HepG2 (cell line): ENCODE results near the gene NOXO1. TPM values are rescaled to one million over a fixed set of nuclear protein-coding genes. Genes with fewer than 3 reads are reported as not detected.

Experiments used
- ATAC-seq: fragments of 200-7000 bp; cut with Tn5 transposase; 3 replicates; pipeline ENCODE4 v1.9.1; 2020; ENCODE audit warnings: mild to moderate bottlenecking, moderate library complexity
- BruUV-seq: library from RNA; stranded (reverse); fragments of 400-500 nt; replicated peaks from 2 replicates; lab custom pipeline; 2021; lab: Mats Ljungman, UMichigan
- CTCF ChIA-PET: fragments of 300-600 bp; formaldehyde crosslinking; extraction: SDS; loops from one replicate; lab custom pipeline; 2021; ENCODE audit warnings: low total read pairs, inconsistent platforms, low intra/inter-chr PET ratio; lab: Yijun Ruan, JAX
- POLR2A ChIA-PET: fragments of 350-600 bp; sonication (Branson Sonifier 250); formaldehyde crosslinking; loops from one replicate; lab custom pipeline; 2020; ENCODE audit warnings: antibody characterized with exemption, inconsistent platforms; lab: Yijun Ruan, JAX
- DNase-seq: peaks from one replicate; pipeline ENCODE4 v3.0.0-alpha.2; 2015; ENCODE audit warnings: low spot score
- FAIRE-seq: peaks from 3 replicates; lab custom pipeline; 2011; peaks lifted over from hg19 to GRCh38; lab: Jason Lieb, UNC
- H2AFZ ChIP-seq: one replicate; pipeline ENCODE4 v1.6.1; 2011; ENCODE audit warnings: low read length, inconsistent platforms
- H3K27ac ChIP-seq: fragments of 300-600 bp; 3 replicates; pipeline ENCODE4 v1.8.0; 2011; ENCODE audit warnings: mixed run types, mild to moderate bottlenecking, mixed read lengths, low read length, inconsistent platforms; ENCODE audit not compliant: insufficient read depth; ENCODE audit errors: extremely low read length
- H3K27me3 ChIP-seq, 2 experiments: fragments of 200-600 bp in 1 of 2; 2 replicates in 1 of 2; 3 replicates in 1 of 2; pipeline versions ENCODE4 v1.6.0 to v1.8.0; 2011; ENCODE audit warnings: low read length in 2 of 2, mild to moderate bottlenecking in 2 of 2, moderate library complexity in 2 of 2, inconsistent platforms in 1 of 2; ENCODE audit not compliant: insufficient read depth in 2 of 2, control insufficient read depth in 1 of 2
- H3K36me3 ChIP-seq, 2 experiments: fragments of 200-600 bp in 1 of 2; replicated peaks in 1 of 2; 2 replicates in 1 of 2; 3 replicates in 1 of 2; pipeline versions ENCODE4 v1.5.1 to v1.8.0; 2011; ENCODE audit warnings: low read length in 2 of 2, inconsistent platforms in 1 of 2; ENCODE audit not compliant: insufficient read depth in 2 of 2, control insufficient read depth in 1 of 2
- H3K4me1 ChIP-seq: 2 replicates; pipeline ENCODE4 v1.5.1; 2012; ENCODE audit warnings: low read length, inconsistent platforms; ENCODE audit not compliant: insufficient read depth
- H3K4me2 ChIP-seq: 2 replicates; pipeline ENCODE4 v1.6.0; 2011; ENCODE audit warnings: low read depth, low read length, inconsistent platforms
- H3K4me3 ChIP-seq, 3 experiments: fragments of 200-600 bp in 1 of 3; sonication (generic), shearing (Covaris generic) in 1 of 3; replicated peaks in 1 of 3; 2 replicates each; pipeline ENCODE4 v1.5.1; 2011 to 2016; ENCODE audit warnings: low read length in 3 of 3, inconsistent platforms in 2 of 3, low read depth in 2 of 3, mild to moderate bottlenecking in 2 of 3, control low read depth in 1 of 3, mixed read lengths in 1 of 3; ENCODE audit not compliant: insufficient read depth in 1 of 3
- H3K79me2 ChIP-seq: one replicate; pipeline ENCODE4 v1.6.1; 2011; ENCODE audit warnings: low read length, inconsistent platforms; ENCODE audit not compliant: insufficient read depth
- H3K9ac ChIP-seq: 2 replicates; pipeline ENCODE4 v1.6.0; 2011; ENCODE audit warnings: mild to moderate bottlenecking, low read depth, low read length, inconsistent platforms; ENCODE audit not compliant: insufficient read depth
- H3K9me3 ChIP-seq: 2 replicates; pipeline ENCODE4 v1.5.1; 2012; ENCODE audit warnings: mild to moderate bottlenecking, low read length
- H4K20me1 ChIP-seq: 2 replicates; pipeline ENCODE4 v1.6.0; 2011; ENCODE audit warnings: inconsistent platforms, mild to moderate bottlenecking, low read length, moderate library complexity; ENCODE audit not compliant: insufficient read depth
- GATAD1 ChIP-seq: IDR thresholded peaks from 2 replicates; pipeline ENCODE4 v1.6.1; 2016; ENCODE audit warnings: missing genetic modification reagents, missing compliant biosample characterization
- HNRNPUL1 ChIP-seq: fragments of 200-400 bp; formaldehyde crosslinking; IDR thresholded peaks from 2 replicates; pipeline ENCODE4 v1.6.1; 2017; ENCODE audit warnings: low read depth, mild to moderate bottlenecking, low read length, moderate library complexity
- POLR2A ChIP-seq, 2 experiments: IDR thresholded peaks; 2 replicates each; pipeline ENCODE4 v1.6.1; 2011; ENCODE audit warnings: low read depth in 2 of 2, low read length in 2 of 2, mild to moderate bottlenecking in 1 of 2, moderate library complexity in 1 of 2; ENCODE audit not compliant: insufficient read depth in 1 of 2
- RORA ChIP-seq: sonication (generic); formaldehyde crosslinking; IDR thresholded peaks from 2 replicates; pipeline ENCODE4 v1.5.0; 2020; ENCODE audit warnings: mild to moderate bottlenecking, missing genetic modification reagents, moderate library complexity
- WGBS: methylation state at CpG from one replicate; pipeline ENCODE4 v1.1.6; 2017; ENCODE audit warnings: low lambda C conversion rate; 5-methylcytosine and 5-hydroxymethylcytosine counted together
- in situ Hi-C: cut with HindIII; loops from 2 replicates; pipeline ENCODE4 v1.10.0; 2017; ENCODE audit warnings: low pct_unique_long_range_greater_than_20kb; ENCODE audit not compliant: extremely low pct_ligation_motif_present
- intact Hi-C: fragments of 100-400 bp; cut with micrococcal nuclease; formaldehyde crosslinking; loops from one replicate; pipeline ENCODE4 v1.10.0; 2022; ENCODE audit not compliant: unreplicated experiment
- polyA plus RNA-seq, 8 experiments: library from polyadenylated mRNA; depleted of rRNA in 3 of 8; stranded (reverse) in 7 of 8; unstranded in 1 of 8; fragments of >200 nt; fragmentation: Illumina TruSeq in 4 of 8; extraction: Trizol in 4 of 8; gene quantifications; 2 replicates each; pipeline versions ENCODE4 v1.2.1 to v1.2.3, GENCODE V29; 2011 to 2016; ENCODE audit warnings: low read depth in 4 of 8, missing spikeins in 1 of 8, mixed read lengths in 1 of 8; ENCODE audit not compliant: insufficient read depth in 1 of 8
- total RNA-seq, 5 experiments: library from RNA; depleted of rRNA; stranded (reverse); fragments of >200 nt; fragmentation: Illumina TruSeq; extraction: Trizol; gene quantifications; 2 replicates each; pipeline ENCODE4 v1.2.3, GENCODE V29; 2016; ENCODE audit warnings: low read depth in 1 of 5
- TF ChIP-seq, protein P1 (sequence below): sonication (generic); formaldehyde crosslinking; IDR thresholded peaks from 2 replicates; pipeline ENCODE4 v1.5.1; 2020; ENCODE audit warnings: mild to moderate bottlenecking, missing genetic modification reagents
- TF ChIP-seq, protein P2 (sequence below): sonication (generic); formaldehyde crosslinking; IDR thresholded peaks from 2 replicates; pipeline ENCODE4 v1.4.0; 2020; ENCODE audit warnings: mild to moderate bottlenecking, missing genetic modification reagents
- TF ChIP-seq, protein P3 (sequence below): sonication (generic); formaldehyde crosslinking; IDR thresholded peaks from 2 replicates; pipeline ENCODE4 v1.5.0; 2020; ENCODE audit warnings: mild to moderate bottlenecking, missing genetic modification reagents, borderline replicate concordance
- TF ChIP-seq, protein P4 (sequence below): sonication (generic); formaldehyde crosslinking; IDR thresholded peaks from 2 replicates; pipeline ENCODE4 v1.5.0; 2020; ENCODE audit warnings: missing genetic modification reagents

The NOXO1 gene
- total and polyA plus RNA-seq, 2 of the 13 experiments (the other 11 are each of a cell fraction or from before 2014, with no cell fraction given): 0.69 to 1.4 TPM

DNA sequence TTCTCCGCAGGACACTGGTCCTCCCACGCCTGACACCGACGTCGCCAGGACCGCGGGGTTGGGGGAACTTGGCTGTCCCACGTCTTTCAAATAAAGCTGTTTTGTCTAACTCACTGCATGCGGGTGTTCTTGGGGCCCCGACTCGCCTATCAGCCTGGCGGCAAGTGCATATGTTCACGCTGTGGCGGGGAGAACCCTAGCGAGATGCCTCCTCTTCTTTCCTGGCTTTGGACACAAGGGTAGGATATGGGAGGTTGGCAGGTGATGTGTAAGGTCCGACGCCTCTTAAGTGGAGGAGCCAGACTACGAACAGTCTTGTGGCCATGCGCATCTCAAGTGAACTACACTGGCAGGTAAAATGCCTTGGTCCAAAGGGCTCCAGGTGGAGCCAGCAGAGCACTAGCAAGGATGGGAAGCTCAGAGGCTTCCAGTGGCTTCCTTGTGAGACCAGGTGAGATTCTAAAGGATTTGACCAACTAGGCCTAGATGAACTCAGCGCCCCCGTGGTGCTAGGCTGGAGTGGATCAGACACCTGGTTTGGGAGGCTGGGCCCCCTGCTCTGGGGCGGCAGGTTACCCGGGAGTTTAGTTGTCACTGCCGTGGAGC is 15.8 kb downstream of the NOXO1 start:
- Histone ChIP-seq H3K9me3 (no peaks in the 10 kb centered on the region), H3K36me3 (peaks cover 3 to 19% of the 10 kb centered on the region in 2 experiments; a peak in 3 of 5 replicates), H3K4me3 (peak overlapping the region; percentile 84 to 94 (median 92)), H2AFZ (no peak overlapping the region), H3K4me1 (peaks cover 41% of the 10 kb centered on the region), H3K4me2 (peak overlapping the region; percentile 100), H3K27me3 (no peaks in the 10 kb centered on the region; a peak in 1 of 5 replicates), H3K9ac (peak overlapping the region; percentile 96), H3K79me2 (peaks cover 33% of the 10 kb centered on the region), H3K27ac (peak overlapping the region; percentile 73), H4K20me1 (peaks cover 34% of the 10 kb centered on the region)
- POLR2A ChIA-PET: interaction anchor here (0.8 to 3.1 kb wide), 46 partner anchors 8 to 536 kb away, joined by 3 to 131 read pairs (median 7); partner anchors contain the start of genes ECI1, EME2, FAHD1 and GFER
- CTCF ChIA-PET: no interaction called here
- FAIRE-seq (no peak), ATAC-seq (no peak), DNase-seq (no peak)
- intact Hi-C loops (no loop called here), in situ Hi-C loops (no loop called here)
- BruUV-seq: TSS peak; percentile 84
- WGBS: 2% methylated on average over 13 of the region's 24 CpGs
- TF ChIP-seq RORA (no peak), HNRNPUL1 (no peak), POLR2A (IDR thresholded peaks at IDR 0.05; ENCODE audit: insufficient read depth in 1 of 2, low read depth in 2 of 2, low read length in 2 of 2) (peak in 1 of 2 experiments; percentile 18; a peak in 2 of 4 replicates), GATAD1 (CRISPR knock-in tag) (no peak)
- TF ChIP-seq, protein P1, sequence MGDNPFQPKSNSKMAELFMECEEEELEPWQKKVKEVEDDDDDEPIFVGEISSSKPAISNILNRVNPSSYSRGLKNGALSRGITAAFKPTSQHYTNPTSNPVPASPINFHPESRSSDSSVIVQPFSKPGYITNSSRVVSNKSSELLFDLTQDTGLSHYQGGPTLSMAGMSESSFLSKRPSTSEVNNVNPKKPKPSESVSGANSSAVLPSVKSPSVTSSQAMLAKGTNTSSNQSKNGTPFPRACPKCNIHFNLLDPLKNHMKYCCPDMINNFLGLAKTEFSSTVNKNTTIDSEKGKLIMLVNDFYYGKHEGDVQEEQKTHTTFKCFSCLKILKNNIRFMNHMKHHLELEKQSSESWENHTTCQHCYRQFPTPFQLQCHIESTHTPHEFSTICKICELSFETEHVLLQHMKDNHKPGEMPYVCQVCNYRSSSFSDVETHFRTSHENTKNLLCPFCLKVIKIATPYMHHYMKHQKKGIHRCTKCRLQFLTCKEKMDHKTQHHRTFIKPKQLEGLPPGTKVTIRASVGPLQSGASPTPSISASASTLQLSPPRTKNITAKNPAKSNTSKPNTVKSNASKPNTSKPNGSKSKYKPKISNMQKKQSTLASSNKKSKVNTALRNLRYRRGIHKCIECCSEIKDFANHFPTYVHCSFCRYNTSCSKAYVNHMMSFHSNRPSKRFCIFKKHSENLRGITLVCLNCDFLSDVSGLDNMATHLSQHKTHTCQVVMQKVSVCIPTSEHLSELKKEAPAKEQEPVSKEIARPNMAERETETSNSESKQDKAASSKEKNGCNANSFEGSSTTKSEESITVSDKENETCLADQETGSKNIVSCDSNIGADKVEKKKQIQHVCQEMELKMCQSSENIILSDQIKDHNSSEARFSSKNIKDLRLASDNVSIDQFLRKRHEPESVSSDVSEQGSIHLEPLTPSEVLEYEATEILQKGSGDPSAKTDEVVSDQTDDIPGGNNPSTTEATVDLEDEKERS (CRISPR knock-in tag): no peak
- TF ChIP-seq, protein P2, sequence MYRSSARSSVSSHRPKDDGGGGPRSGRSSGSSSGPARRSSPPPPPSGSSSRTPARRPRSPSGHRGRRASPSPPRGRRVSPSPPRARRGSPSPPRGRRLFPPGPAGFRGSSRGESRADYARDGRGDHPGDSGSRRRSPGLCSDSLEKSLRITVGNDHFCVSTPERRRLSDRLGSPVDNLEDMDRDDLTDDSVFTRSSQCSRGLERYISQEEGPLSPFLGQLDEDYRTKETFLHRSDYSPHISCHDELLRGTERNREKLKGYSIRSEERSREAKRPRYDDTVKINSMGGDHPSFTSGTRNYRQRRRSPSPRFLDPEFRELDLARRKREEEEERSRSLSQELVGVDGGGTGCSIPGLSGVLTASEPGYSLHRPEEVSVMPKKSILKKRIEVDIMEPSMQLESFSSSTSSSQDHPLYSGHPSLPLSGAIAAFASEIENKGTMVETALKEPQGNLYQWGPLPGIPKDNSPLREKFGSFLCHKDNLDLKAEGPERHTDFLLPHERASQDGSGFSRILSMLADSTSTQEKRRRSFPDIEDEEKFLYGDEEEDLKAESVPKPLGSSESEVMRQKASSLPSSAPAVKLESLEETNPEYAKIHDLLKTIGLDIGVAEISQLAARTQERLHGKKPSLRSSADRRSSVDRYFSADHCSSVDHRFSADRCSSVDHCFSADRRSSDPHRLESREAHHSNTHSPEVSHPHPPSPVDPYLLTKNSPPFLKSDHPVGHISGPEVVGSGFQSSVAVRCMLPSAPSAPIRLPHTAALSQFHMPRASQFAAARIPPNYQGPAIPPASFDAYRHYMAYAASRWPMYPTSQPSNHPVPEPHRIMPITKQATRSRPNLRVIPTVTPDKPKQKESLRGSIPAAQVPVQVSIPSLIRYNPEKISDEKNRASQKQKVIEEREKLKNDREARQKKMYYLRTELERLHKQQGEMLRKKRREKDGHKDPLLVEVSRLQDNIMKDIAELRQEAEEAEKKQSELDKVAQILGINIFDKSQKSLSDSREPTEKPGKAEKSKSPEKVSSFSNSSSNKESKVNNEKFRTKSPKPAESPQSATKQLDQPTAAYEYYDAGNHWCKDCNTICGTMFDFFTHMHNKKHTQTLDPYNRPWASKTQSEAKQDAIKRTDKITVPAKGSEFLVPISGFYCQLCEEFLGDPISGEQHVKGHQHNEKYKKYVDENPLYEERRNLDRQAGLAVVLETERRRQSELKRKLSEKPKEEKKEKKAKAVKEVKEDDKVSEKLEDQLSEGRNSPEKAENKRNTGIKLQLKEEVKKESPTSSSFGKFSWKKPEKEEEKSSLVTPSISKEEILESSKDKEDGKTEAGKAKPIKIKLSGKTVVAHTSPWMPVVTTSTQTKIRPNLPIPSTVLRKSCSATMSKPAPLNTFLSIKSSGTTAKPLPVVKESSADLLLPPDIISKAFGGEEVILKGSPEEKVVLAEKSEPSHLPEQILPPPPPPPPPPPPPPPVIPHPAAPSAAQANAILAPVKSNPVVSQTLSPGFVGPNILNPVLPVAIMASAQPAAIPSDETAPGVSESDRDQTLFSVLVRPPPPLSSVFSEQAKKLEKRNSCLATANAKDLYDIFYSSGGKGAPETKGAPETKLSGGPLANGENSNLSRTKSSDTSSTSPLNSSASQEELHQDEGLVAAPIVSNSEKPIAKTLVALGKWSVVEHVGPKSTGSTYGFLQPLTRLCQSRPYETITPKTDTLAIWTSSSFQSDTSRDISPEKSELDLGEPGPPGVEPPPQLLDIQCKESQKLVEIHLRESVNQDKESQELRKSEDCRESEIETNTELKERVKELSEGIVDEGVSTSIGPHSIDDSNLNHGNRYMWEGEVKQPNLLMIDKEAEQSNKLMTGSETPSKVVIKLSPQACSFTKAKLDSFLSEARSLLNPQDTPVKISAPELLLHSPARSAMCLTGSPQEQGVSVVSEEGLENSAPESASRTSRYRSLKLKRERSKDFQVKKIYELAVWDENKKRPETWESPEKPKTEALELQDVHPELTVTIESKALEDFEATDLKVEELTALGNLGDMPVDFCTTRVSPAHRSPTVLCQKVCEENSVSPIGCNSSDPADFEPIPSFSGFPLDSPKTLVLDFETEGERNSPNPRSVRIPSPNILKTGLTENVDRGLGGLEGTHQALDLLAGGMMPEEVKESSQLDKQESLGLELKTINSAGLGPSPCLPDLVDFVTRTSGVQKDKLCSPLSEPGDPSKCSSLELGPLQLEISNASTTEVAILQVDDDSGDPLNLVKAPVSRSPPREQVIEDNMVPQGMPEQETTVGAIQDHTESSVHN (CRISPR knock-in tag): 0 out of 2 replicates have a peak, but pooled peaks have one; percentile 54
- TF ChIP-seq, protein P3, sequence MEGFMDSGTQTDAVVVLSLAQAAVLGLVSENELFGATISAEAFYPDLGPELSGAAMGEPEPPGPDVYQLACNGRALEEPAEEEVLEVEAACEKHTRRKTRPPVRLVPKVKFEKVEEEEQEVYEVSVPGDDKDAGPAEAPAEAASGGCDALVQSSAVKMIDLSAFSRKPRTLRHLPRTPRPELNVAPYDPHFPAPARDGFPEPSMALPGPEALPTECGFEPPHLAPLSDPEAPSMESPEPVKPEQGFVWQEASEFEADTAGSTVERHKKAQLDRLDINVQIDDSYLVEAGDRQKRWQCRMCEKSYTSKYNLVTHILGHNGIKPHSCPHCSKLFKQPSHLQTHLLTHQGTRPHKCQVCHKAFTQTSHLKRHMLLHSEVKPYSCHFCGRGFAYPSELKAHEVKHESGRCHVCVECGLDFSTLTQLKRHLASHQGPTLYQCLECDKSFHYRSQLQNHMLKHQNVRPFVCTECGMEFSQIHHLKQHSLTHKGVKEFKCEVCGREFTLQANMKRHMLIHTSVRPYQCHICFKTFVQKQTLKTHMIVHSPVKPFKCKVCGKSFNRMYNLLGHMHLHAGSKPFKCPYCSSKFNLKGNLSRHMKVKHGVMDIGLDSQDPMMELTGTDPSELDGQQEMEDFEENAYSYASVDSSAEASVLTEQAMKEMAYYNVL (CRISPR knock-in tag): 0 out of 2 replicates have a peak, but pooled peaks have one; percentile 0
- TF ChIP-seq, protein P4, sequence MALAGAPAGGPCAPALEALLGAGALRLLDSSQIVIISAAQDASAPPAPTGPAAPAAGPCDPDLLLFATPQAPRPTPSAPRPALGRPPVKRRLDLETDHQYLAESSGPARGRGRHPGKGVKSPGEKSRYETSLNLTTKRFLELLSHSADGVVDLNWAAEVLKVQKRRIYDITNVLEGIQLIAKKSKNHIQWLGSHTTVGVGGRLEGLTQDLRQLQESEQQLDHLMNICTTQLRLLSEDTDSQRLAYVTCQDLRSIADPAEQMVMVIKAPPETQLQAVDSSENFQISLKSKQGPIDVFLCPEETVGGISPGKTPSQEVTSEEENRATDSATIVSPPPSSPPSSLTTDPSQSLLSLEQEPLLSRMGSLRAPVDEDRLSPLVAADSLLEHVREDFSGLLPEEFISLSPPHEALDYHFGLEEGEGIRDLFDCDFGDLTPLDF: no peak
